Erythroblast (primary cell): Measurements from ENCODE around the gene FARP1.

Experiments
- GATA1 ChIP-seq: IDR thresholded peaks from 2 replicates; pipeline ENCODE4 v1.6.1; 2011; ENCODE audit warnings: low read depth, mild to moderate bottlenecking, control low read depth, low read length, moderate library complexity
- POLR2A ChIP-seq: IDR thresholded peaks from 2 replicates; pipeline ENCODE4 v1.6.1; 2011; ENCODE audit warnings: mild to moderate bottlenecking, low read length

DNA sequence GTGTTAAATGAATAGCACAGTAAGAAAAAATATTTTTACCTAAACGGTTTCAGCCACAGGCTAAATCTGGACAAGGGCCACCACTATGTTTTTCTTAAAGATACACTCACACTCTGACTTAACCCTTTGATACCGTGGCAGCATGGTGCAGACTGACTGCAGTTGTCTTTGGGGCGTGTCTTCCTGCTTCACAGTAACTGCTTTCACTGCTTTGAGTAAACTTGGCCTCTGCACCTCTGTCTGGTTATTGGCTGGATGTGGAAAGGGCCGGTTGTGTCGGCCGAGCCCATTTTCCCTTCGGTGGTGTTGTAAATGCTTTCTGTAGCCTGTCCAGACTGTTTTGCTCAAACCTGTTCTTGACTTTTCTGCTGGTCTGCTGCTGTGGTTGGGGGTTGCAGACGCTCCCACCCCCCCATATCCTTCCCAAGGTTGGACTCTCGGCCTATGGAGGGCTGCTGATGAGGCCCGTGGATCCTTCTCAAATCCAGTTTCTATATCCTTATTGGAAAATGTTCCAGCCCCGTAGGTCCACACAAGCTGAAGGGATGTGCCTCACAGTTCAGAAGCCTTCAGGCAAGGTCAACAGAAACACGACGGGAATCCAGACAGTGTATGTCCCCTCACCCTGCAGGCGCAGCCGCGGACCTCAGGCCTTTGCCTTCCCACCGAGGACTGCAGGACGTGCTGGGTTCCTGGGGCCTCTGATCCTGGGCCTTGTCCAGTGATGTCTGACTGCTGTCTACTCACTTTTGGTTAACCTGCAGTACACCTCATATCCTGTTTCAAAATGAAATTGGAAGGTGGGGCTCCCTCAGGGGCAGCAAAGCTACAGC lies 124.4 kb downstream of the FARP1 start:
- TF ChIP-seq POLR2A = no peak
- TF ChIP-seq GATA1 = no peak
